Femur (tissue), 1 donor: ENCODE data around the gene MCM9.
"Not testable (repeated sequence)": the region's sequence is repeated elsewhere in the genome, so short reads cannot be mapped to it uniquely, and the experiment has no call there.

Experiments
- DNase-seq: peaks from one replicate; pipeline ENCODE4 v3.0.0-alpha.2; 2017

Gene MCM9

DNA sequence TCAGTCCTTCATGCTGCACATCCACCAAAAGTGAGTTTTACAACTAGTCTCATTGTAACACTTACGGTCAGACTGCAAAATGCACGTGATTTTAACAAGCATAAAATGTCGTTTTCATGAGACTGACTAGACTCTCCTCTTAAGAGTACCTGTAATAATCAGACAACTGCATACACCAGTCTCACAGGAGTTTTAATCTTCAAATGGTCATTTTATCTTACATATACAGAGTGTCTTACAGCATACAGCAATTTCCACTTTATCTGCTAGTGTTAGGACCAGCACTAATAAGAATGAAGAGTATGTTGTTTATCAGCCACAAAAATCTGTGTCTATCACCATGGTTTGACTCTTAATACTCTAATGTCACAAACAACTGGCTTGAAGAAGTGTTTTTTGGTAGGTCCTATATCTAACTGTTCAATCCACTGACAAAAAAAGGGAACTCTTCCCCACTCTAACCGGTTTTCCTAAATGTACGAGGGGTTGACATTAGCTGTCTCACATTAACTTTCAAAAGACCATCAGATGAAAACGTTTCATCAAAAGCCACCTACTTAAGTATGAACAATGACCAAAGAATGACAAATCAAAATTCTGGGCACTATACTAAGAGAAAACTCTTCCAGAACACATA lies 42.5 kb downstream of the MCM9 start:
- DNase-seq: no peak

DNA sequence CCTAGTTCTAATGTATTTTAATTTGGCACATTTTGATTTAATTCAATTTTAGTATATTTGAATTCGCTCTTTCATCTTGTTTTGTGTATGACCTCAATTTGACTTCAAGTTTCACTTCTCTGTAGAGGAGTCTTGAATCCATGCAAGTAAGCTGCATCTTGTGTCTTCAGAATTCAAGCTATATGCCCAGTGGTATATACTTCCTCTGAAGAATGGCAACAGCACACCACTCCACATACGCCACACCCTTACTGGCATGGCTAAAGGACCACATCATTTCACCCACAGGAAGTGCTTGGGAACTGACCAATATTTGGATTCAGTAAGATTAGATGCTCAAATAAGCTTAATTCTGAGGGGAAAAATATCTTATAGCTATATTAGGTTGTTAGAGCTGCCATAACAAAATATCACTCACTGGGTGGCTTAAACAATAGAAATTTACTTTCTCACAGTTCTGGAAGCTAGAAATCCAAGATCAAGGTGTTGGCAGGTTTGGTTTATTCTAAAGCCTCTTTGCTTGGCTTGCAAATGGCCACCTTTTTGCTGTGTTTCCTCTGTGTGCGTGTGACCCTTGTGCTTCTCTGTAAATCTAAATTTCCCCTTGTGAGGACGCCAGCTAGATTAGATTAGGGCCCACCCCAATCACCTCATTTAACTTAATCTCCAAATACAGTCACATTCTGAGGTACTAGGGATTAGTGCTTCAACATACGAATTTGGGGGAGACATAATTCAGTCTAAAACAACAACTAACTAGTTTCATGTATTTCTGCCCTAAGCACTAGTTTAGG lies 43.8 kb downstream of the MCM9 start:
- DNase-seq: no peak

DNA sequence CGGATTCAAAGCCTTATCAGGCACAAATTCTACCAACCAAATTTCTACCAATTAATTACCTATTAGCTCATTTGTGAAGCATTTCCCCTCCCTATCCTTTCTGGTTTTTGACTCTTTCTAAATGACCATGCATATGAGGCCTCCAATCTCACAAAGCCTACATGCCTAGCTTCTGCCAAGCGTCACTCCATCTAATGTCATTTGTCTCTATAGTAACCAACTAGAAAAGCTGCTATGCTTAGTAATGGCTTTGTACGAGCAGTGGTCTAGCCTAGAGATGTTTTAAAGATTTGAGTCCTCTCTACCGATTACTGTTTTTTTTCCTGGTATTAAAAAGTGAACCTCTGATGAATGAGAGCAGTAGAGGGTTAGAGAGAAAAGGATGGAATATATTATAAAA lies 45.8 kb downstream of the MCM9 start:
- DNase-seq: no peak

DNA sequence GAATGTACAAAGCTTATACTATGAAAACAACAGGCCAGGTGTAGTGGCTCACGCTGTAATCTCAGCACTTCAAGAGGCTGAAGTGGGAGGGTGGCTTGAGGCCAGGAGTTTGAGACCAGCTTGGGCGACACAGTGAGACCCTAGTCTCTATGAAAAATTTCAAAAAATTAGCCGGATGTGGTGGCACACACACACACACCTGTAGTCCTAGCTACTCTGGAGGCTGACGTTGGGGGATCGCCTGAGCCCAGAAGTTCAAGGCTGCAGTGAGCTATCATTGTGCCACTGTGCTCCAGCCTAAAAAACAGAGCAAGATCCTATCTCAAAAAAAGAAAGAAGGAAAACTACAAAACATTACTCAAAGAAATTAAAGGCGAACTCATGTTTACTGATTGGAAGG lies 48.3 kb downstream of the MCM9 start:
- no peak for DNase-seq

DNA sequence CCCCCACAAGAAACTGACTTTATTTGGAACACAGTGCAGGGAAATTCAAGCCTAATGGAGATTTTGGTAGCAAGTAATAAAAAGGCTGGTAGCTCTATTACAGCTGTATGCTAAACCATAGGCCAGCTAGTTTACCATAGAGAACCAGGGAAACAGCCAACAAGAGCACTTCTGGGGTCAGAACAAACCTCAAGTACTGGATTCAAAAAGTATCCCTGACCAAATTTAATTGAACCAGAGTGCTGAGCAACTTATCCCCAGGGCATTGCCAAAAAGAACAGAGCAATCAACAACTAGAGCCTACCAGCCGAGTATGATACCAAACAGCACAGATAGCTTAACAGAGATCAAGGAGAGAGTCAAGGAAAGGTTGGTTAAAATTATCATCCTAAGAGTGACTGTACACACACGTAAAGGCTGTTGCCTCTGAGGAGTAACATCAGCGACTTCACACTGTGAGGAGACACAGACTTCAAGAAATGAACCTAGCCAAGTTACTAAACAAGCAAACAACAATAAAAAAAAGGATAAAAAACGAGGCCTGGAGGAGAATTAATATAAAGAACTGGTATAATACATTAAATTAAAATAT lies 52.5 kb downstream of the MCM9 start:
- DNase-seq: no peak

DNA sequence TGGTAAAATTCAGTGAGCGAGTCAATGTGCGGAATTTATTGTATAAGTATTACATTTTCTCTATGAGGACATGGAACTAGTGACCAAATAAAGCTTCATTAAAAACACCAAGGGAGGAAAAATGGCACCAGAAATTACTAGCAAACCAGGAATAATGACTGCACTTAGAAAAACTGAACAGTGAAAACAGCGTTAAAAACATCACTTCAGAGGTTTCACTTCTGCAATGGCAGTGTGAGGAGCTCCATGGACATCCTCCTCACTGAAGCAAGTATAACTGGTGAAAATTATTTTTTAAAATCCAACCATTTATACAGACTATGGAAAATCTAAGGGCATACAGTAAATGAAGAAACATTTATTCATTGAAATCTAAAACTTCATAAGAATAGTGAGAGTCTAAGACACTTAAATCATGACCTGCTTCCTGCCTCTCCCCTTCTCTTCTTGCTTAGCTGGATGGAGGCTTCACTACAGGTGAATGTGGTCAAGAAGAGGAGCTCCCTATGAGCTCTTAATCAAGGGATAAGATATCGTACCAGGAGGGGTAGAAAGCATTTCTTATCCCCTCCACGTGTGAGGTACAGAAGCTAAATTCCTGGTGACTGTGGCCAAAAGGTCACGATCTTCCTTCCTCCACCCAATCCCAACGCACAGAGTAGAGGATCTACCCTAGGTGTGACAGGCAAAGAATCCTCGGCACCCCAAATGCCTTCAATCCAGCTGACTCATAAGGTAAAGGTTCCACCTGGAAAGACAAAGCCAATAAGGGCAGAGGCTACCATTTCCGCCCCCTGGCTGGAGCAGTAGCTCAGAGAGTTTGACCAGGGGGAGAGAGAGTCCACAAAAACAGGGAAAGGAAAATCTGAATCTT lies 53.3 kb downstream of the MCM9 start:
- DNase-seq: no peak

DNA sequence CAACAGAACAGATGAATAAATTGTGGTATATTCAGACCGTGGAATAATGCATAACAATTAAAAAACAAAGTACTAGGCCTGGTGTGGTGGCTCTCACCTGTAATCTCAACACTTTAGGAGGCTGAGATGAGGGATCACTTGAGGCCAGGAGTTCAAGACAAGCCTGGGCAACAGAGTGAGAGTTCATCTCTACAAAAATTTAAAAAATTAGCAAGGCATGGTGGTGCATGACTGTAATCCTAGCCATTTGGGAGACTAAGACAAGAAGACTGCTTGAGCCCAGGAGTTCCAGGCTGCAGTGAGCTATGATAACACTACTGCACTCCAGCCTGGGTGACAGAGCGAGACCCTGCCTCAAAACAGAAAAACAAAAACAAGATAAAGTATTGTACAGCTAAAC lies 57.2 kb downstream of the MCM9 start:
- DNase-seq: no peak

DNA sequence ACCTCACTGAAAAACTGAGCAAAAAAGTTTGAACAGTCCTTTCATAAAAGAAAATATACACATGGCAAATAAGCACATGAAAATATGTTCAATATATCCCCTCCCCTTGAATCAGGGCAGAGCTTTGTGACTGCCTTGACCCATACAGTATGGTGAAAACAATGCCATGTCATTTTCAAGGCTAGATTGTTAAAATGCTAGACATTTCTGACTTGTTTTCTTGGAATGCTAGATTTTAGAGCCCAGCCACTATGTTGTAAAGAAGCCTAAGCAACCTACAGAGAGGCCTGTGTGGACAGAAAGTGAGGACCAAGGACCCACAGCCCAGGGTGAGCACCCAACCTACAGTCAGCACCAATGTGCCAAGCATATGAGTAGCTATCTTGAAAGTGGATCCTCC lies 58.1 kb downstream of the MCM9 start:
- DNase-seq: no peak

DNA sequence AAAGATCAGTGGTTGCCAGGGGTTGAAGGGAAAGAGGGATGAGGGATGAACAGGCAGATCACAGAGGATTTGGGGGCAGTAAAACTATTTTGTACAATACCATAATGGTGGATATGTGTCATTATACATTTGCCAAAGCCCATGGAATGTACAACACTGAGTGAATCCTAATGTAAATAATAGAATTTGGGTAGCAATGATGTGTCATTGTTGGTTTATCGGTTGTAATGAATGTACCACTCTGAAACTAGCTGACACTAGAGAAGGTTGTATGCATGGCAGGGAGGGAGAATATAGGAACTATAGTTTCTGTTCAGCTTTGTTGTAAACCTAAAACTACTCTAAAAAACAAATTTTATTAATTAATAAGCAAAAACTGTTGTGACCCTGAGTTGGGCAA lies 58.8 kb downstream of the MCM9 start:
- DNase-seq: no peak

DNA sequence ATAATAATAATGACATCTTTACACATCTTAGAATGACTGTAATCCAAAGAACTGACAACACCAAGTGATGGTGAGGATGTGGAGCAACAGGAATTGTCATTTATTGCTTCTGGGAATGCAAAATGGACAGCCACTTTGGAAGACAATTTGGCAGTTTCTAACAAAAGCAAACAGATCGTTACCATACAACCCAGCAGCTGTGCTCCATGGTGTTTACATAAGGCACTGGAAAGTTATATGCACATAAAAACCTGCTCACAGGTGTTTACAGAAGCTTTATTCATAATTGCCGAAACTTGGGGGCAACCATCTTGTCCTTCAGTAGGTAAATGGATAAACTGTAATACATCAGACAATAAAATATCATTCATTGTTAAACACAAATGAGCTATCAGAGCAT lies 59.3 kb downstream of the MCM9 start:
- no peak for DNase-seq

DNA sequence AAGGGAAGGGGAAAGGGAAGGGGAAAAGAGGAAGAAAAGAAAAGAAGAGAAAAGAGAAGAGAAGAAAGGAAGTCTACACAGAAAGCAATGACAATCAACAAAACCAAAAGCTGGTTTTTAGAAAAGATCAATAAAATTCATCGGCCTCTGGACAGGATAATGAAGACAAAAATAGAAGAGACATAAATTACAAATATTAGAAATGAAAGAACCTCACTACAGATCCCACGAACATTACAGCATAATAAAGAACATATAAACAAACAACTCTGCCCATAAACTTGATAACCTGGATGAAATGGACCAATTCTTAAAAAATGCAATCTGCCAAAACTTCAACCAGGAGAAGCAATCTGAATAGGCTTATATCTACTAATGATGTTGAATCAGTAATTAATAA lies 61.7 kb downstream of the MCM9 start:
- DNase-seq: no peak

DNA sequence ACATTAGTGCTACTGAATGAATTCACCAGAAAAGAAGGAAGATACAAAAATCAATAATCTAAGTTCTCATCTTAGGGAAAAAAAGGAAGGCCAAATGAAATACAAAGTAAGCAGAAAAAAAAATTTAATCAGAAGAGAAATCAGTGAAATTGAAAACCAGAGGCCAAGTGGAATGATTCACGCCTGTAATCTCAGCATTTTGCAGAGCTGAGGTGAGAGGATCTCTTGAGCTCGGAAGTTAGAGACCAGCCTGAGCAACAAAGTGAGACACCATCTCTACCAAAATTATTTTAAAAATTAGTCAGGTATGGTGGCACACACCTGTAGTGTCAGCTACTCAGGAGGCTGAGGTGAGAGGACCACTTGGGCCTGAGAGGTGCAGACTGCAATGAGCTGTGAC lies 62.2 kb downstream of the MCM9 start:
- DNase-seq: no peak

DNA sequence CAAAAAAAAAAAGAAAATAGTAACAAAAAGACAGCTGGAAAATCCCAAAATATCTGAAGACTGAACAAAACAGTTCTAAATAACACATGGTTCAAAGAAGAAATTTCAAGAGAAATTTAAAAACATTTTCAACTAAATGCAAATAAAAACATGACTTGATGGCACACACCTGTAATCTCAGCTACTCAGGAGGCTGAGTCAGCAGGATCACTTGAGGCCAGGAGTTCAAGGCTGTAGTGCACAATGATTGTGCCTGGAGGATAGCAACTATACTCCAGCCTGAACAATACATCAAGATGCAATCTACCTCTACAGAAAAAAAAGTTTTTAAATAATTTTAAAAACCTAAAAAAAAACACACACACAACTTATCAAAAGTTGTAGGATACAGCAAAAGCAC lies 62.6 kb downstream of the MCM9 start:
- DNase-seq: no peak

DNA sequence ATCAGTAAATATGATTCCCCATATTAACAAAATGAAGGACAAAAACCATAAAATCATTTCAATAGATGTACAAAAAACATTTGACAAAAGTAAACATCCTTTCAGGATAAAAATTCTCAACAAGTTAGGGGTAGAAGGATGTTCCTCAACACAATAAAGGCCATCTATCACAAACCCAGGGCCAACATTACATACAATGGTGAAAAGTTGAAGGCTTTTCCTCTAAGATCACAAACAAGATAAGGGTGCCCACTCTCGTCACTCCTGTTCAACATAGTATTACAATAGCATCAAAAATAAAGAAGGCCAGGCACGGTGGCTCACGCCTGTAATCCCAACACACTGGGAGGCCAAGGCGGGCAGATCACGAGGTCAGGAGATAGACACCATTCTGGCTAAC lies 63.6 kb downstream of the MCM9 start:
- DNase-seq: no peak

DNA sequence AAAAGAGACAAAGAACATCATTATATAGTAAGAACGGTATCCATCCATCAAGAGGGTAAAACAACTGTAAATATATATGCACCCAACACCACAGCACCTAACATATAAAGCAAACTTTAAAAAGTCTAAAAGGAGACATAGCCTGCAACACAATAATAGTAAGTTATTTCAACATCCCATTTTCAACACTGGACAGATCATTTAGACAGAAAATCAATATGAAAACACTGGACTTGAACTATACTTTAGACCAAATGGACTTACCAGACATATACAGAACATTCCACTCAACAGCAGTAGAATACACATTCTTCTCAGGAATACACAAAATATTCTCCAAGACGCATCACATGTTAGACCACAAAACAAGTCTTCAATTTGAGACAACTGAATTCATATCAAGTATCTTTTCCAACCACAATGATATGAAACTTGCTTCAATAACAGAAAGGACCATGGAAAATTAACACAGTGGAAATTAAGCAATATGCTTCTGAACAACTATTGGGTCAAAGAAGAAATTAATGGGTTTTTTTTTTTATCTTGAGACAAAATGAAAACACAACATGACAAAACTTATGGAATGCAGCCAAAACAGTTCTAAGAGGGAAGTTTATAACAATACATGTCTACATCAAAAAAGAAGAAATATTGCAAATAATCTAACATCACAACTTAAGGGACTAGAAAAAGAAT lies 64.9 kb downstream of the MCM9 start:
- DNase-seq: no peak

DNA sequence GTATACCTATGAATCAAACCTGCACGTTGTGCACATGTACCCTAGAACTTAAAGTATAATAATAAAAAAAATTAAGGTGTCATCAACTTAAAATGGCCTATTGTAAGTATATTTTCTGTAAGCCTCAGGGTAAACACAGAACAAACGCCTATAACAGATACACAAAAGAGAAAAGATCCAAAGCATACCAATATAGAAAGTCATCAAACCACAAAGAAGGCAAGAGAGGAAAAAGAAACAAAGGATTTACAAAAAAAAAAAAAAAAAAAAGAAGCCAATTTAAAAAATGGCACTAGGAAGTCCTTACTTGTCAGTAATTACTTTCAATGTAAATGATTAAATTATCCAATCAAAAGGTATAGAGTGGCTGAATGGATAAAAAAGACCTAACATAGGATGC lies 65.6 kb downstream of the MCM9 start:
- no peak for DNase-seq

DNA sequence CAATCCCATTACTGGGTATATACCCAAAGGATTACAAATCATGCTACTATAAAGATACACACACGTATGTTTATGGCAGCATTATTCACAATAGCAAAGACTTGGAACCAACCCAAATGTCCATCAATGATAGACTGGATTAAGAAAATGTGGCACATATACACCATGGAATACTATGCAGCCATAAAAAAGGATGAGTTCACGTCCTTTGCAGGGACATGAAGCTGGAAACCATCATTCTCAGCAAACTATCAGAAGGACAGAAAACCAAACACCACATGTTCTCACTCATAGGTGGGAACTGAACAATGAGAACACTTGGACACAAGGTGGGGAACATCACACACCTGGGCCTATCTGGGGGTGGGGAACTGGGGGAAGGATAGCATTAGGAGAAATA lies 66.1 kb downstream of the MCM9 start:
- DNase-seq: not testable (repeated sequence)

DNA sequence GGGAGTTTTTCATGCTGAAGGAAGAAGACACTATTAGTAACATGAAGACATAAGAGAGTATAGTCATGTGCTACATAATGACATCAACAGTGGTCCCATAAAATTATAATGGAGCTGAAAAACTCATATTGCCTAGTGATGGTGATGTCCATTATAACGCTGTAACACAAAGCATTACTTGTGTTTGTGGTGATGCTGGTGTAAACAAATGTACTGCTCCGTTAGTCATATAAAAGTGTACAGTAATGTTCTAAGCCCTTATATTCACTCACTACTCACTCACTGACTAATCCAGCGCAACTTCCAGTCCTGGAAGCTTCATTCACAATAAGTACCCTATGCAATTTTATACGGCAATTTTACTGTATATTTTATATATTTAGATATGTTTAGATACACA lies 67.8 kb downstream of the MCM9 start:
- DNase-seq: no peak

DNA sequence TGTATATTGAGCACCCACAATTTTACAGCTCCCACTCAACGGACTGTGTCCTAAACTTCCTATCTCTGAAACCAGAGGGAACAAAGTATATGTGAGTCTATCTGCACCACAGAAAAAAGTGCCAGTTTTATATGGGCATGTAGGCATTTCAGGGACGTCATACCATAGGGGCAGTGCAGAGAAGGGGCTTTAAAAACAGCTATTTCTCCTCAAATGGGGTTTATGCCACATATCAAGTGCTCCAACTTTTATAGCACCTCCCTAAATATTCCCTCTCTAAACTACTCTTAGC lies 69.9 kb downstream of the MCM9 start:
- no peak for DNase-seq

DNA sequence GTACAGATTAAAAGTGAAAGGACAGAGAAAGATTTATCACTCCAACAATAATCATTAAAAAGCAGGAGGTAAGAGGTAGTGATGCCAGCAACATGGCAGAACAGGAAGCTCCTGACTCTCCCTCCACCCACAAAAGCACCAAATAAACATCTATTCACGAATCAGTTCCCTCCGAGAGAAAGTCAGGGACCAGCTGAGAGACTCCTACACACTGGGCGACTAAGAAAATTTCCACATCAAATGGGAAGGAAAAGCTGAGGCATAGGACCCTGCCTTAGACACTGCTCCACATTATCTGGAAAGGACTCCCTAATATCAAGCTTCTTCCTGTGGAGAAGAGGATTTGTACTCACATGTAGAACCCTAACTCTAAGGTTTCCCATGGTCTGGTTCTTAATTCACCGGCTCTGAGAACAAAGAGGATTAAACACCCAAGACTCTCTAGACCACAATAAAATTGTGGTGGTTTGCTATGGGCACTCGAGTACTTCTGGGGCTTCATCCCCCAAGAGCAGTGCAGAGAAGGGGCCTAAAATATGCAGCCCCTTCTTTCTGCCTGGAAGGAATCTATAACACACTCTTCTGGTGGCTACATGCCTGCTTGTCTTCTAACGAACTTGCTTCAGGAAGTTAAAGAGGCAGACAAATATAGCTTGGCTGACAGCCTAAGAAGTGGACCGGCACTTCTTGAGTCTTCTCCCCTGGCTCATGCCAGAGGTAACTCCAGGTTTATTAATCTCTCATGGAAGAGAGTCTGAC lies 70.4 kb downstream of the MCM9 start:
- DNase-seq: no peak

DNA sequence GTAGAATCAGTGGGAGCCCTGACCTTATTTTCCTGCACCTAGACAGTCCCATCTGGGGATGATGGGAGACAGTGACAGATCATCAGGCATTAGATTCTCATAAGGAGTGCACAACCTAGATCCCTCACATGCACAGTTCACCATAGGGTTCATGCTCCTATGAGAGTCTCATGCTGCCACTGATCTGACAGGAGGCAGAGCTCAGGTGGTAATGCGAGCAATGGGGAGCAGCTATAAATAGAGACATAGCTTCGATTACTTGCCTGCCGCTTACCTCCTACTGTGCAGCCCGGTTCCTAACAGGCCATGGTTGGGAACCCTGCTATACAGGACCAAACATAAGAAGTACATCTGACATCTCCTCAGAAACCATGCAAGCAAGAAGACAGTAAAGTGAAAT lies 72.5 kb downstream of the MCM9 start:
- DNase-seq: no peak

DNA sequence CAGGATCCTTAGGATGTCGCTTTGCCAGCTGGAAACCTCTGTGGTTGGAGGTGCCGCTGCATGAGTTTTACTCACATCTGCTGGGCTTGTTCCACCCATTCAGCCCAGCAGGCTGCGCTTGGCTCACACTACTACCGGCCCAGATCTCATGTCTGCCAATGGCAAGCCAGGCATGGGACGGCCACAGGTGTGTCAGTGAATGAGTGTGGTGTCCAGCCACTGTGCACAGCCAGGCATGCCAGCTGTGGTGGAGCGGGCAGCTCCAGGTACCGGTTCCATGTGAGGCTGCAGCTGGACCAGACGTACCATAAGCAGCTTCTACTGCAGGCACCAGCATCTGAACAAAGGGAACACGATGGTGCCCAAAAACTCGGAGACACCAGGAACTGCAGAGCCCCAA lies 74.1 kb downstream of the MCM9 start:
- no peak for DNase-seq
